ENCODE measurements around the gene BAHD1.

DNA sequence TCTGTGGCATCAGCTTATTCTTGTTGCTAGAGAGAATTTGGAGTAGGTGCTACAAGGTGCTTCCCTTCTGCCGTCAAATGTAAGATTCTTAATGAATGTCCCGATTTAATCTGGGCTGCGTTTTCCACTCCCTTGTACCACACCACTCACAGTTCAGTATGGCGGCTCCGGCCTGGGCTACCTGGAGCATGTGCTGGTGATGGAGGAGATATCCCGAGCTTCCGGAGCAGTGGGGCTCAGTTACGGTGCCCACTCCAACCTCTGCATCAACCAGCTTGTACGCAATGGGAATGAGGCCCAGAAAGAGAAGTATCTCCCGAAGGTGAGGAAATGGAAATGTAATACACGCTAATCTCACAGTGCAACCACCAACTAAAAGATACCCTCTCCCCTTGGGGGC, 30.3 kb upstream of the BAHD1 start:
- no peak for TF ChIP-seq POLR2A (IDR thresholded peaks at IDR 0.05; ENCODE audit: low read length)
- TF ChIP-seq GATA1 (IDR thresholded peaks at IDR 0.05; ENCODE audit: low read depth, low read length): no peak
